Measurements from ENCODE around the gene TWIST2. TPM values are rescaled to one million over a fixed set of nuclear protein-coding genes. Genes with fewer than 3 reads are reported as not detected.

Gene TWIST2
- total RNA-seq, 4 donors from 2014 or later, result 37.4 to 51.6 (median 47.4) TPM

- WGBS, result 92% methylated on average over 1 of the region's 1 CpG
- H3K4me1 ChIP-seq, result no peaks in the 10 kb centered on the region
- H3K9me3 ChIP-seq, result peaks cover 0 to 16% (median 7%) of the 10 kb centered on the region in 4 donors
- peaks cover 0 to 23% (median 0%) of the 10 kb centered on the region in 4 donors for H3K27me3 ChIP-seq
- no peak overlapping the region for H3K27ac ChIP-seq (replicated peaks in 1 of 4)
- H3K36me3 ChIP-seq, result no peaks in the 10 kb centered on the region
- intact Hi-C loops (cut with DNase I), result no loop called here
- no peak for DNase-seq (ENCODE audit: extremely low spot score)
- H3K4me3 ChIP-seq, result no peak overlapping the region
- TF ChIP-seq EP300 (IDR thresholded peaks at IDR 0.05) (no peak), POLR2A (IDR thresholded peaks at IDR 0.05; ENCODE audit: low read depth) (no peak), CTCF (IDR thresholded peaks at IDR 0.05) (no peak), POLR2AphosphoS5 (IDR thresholded peaks at IDR 0.05) (no peak)
These were observed 27.7 kb upstream of the TWIST2 start for GRCh38 chr2:238820197-238820596.

- H3K27ac ChIP-seq (replicated peaks in 1 of 4), result no peak overlapping the region
- 45% methylated on average over 6 of the region's 6 CpGs for WGBS
- DNase-seq (ENCODE audit: extremely low spot score), result peak; percentile 86
These were observed 27.0 kb upstream of the TWIST2 start for GRCh38 chr2:238820916-238821315.

GRCh38 chr2:238821391-238821790 is 26.5 kb upstream of the TWIST2 start:
- H3K27me3 ChIP-seq, result peaks cover 0 to 19% (median 0%) of the 10 kb centered on the region in 4 donors
- peak; percentile 70 for DNase-seq (ENCODE audit: extremely low spot score)
- no peaks in the 10 kb centered on the region for H3K36me3 ChIP-seq
- peaks cover 0 to 16% (median 7%) of the 10 kb centered on the region in 4 donors for H3K9me3 ChIP-seq
- TF ChIP-seq POLR2A (IDR thresholded peaks at IDR 0.05; ENCODE audit: low read depth) (no peak), POLR2AphosphoS5 (IDR thresholded peaks at IDR 0.05) (no peak), EP300 (IDR thresholded peaks at IDR 0.05) (no peak), CTCF (IDR thresholded peaks at IDR 0.05) (no peak)
- WGBS, result 16% methylated on average over 9 of the region's 9 CpGs
- intact Hi-C loops (cut with DNase I), result no loop called here
- H3K27ac ChIP-seq (replicated peaks in 1 of 4), result no peak overlapping the region
- no peak overlapping the region for H3K4me3 ChIP-seq
- H3K4me1 ChIP-seq, result no peaks in the 10 kb centered on the region

More at GRCh38 chr2:238820916-238821315, 27.0 kb upstream of the TWIST2 start:
- no peaks in the 10 kb centered on the region for H3K4me1 ChIP-seq
- H3K27me3 ChIP-seq, result peaks cover 0 to 22% (median 0%) of the 10 kb centered on the region in 4 donors
- intact Hi-C loops (cut with DNase I), result no loop called here
- H3K4me3 ChIP-seq, result no peak overlapping the region
- peaks cover 0 to 16% (median 7%) of the 10 kb centered on the region in 4 donors for H3K9me3 ChIP-seq
- no peaks in the 10 kb centered on the region for H3K36me3 ChIP-seq
- TF ChIP-seq EP300 (IDR thresholded peaks at IDR 0.05) (no peak), POLR2A (IDR thresholded peaks at IDR 0.05; ENCODE audit: low read depth) (no peak), CTCF (IDR thresholded peaks at IDR 0.05) (no peak), POLR2AphosphoS5 (IDR thresholded peaks at IDR 0.05) (no peak)

GRCh38 chr2:238821944-238822670 is 25.8 kb upstream of the TWIST2 start:
- Histone ChIP-seq H3K4me3 (no peak overlapping the region), H3K4me1 (no peaks in the 10 kb centered on the region), H3K36me3 (no peaks in the 10 kb centered on the region), H3K27ac (replicated peaks in 1 of 4) (no peak overlapping the region), H3K9me3 (peaks cover 0 to 16% (median 7%) of the 10 kb centered on the region in 4 donors), H3K27me3 (peaks cover 0 to 15% (median 0%) of the 10 kb centered on the region in 4 donors)
- TF ChIP-seq CTCF (IDR thresholded peaks at IDR 0.05) (no peak), EP300 (IDR thresholded peaks at IDR 0.05) (no peak), POLR2A (IDR thresholded peaks at IDR 0.05; ENCODE audit: low read depth) (no peak), POLR2AphosphoS5 (IDR thresholded peaks at IDR 0.05) (no peak)
- WGBS, result 80% methylated on average over 8 of the region's 10 CpGs
- DNase-seq (ENCODE audit: extremely low spot score), result peak; percentile 83
- intact Hi-C loops (cut with DNase I), result no loop called here

Measured in esophagus muscularis mucosa (tissue), 4 donors.